Heart right ventricle (tissue), 16 donors: ENCODE results near the gene BTK. TPM values are rescaled to one million over a fixed set of nuclear protein-coding genes. Genes with fewer than 3 reads are reported as not detected.

Source experiments
- ATAC-seq, 8 donors: fragments of 200-7000 bp; cut with Tn5 transposase; one replicate each; pipeline ENCODE4 v1.9.1; 2020; ENCODE audit warnings: mild to moderate bottlenecking in 8 of 8, moderate library complexity in 8 of 8, moderate number of reproducible peaks in 1 of 8
- DNase-seq, 2 donors: peaks; one replicate each; pipeline ENCODE4 v3.0.0-alpha.2; 2020
- H3K27ac ChIP-seq, 10 donors: fragments of 200-600 bp; sonication (generic) in 2 of 10; one replicate each; pipeline versions ENCODE4 v1.5.0 to v1.8.0; 2020 to 2022; ENCODE audit warnings: mild to moderate bottlenecking in 3 of 10
- H3K27me3 ChIP-seq, 7 donors: fragments of 200-600 bp; one replicate each; pipeline ENCODE4 v1.8.0; 2021 to 2022; ENCODE audit warnings: mild to moderate bottlenecking in 2 of 7
- H3K36me3 ChIP-seq, 9 donors: fragments of 200-600 bp; sonication (generic) in 1 of 9; one replicate each; pipeline versions ENCODE4 v1.5.0 to v1.8.0; 2020 to 2022; ENCODE audit warnings: mild to moderate bottlenecking in 2 of 9
- H3K4me1 ChIP-seq, 9 donors: fragments of 200-600 bp; sonication (generic) in 1 of 9; one replicate each; pipeline versions ENCODE4 v1.5.0 to v1.8.0; 2020 to 2022; ENCODE audit warnings: mild to moderate bottlenecking in 4 of 9
- H3K4me3 ChIP-seq, 10 donors: fragments of 200-600 bp; sonication (generic) in 2 of 10; one replicate each; pipeline versions ENCODE4 v1.5.0 to v1.8.0; 2020 to 2022; ENCODE audit warnings: mild to moderate bottlenecking in 7 of 10, moderate library complexity in 2 of 10
- H3K9me3 ChIP-seq, 11 donors: fragments of 200-600 bp in 10 of 11; sonication (generic) in 2 of 11; one replicate each; pipeline versions ENCODE4 v1.5.0 to v1.8.0; 2013 to 2022; ENCODE audit warnings: mild to moderate bottlenecking in 2 of 11, control low read depth in 1 of 11, moderate library complexity in 1 of 11
- WGBS, 2 donors: extraction: QIAGEN DNeasy Blood & Tissue Kit; methylation state at CpG; one replicate each; pipeline ENCODE4 v1.1.7; 2013; ENCODE audit warnings: inconsistent platforms in 1 of 2; 5-methylcytosine and 5-hydroxymethylcytosine counted together
- intact Hi-C, 10 donors: fragments of 100-400 bp; cut with DNase I; formaldehyde crosslinking; loops; one replicate each; pipeline versions ENCODE4 v1.11.1 to v1.14.2; 2022
- polyA plus RNA-seq, 2 donors: library from polyadenylated mRNA; stranded (reverse); fragments of 200-250 nt; gene quantifications; one replicate each; pipeline ENCODE4 v1.2.3, GENCODE V29; 2013
- total RNA-seq, 10 donors: library from RNA; stranded (reverse); fragmentation: NEBNext Ultra II Directional in 3 of 10; extraction: Animal tissue kit (Norgen Biotek cat#: 25700) in 3 of 10; gene quantifications; one replicate each; pipeline versions ENCODE4 v1.2.1 to v1.2.4, GENCODE V29; 2021 to 2023
- TF ChIP-seq, protein P1 (sequence below), 9 donors: fragments of 200-600 bp; sonication (generic) in 2 of 9; IDR thresholded peaks; one replicate each; pipeline versions ENCODE4 v1.5.0 to v1.8.0; 2021 to 2022; ENCODE audit warnings: antibody characterized with exemption in 9 of 9, mild to moderate bottlenecking in 5 of 9, moderate library complexity in 1 of 9
- donor health status: Arrhythmogenic right ventricular cardiomyopathy.
- donor health status: ischemic (EF 13 %, LVEDD 7.1; RV severe dilation, severe dysfunction).
- donor health status: healthy with polysubstance abuse.
- donor health status: DM: no; HTN: yes; CAD: no.
- donor health status: DM: no; HTN: no; CAD: no.
- donor health status: ischemic (EF 25% LVEDD 6.9; RV normal size, moderate dysfunction).
- donor health status: ischemic (EF 25% LVEDD 5.7; RV mildly dilated, moderate dysfunction).
- donor health status: healthy.
- donor health status: DM: yes; HTN: yes; CAD: no.
- donor health status: Ischemic cardiomyopathy.
- donor health status: ischemic (EF 35%, LVEDD 5.7; RV mildly dilated, moderate dysfunction).
- donor health status: nonischemic (EF 11% LVEDD 7.7; RV severe dilation, severe dysfunction).
- donor health status: DM: yes; HTN: yes; CAD: no.
- donor health status: PGD.
- donor health status: ischemic (EF 29% LVEDD 5.4; RV normal size, mild dysfunction).
- donor health status: nonischemic (EF 23%, LVEDD 6.1; RV moderate dilation, normal function).

Gene BTK
- total and polyA plus RNA-seq, 12 donors, result 0.47 to 7.0 (median 1.5) TPM

GRCh38 chrX:101419489-101419888 is 33.5 kb upstream of the BTK start:
- Histone ChIP-seq H3K27me3 (peaks cover 0 to 49% (median 0%) of the 10 kb centered on the region in 7 donors), H3K4me1 (peaks cover 0 to 25% (median 12%) of the 10 kb centered on the region in 9 donors), H3K27ac (peak overlapping the region in 4 of 10 donors; percentile 94 to 99 (median 96)), H3K36me3 (peaks cover 0 to 35% (median 0%) of the 10 kb centered on the region in 9 donors), H3K4me3 (peak overlapping the region in 4 of 10 donors; percentile 67 to 76 (median 74)), H3K9me3 (no peaks in the 10 kb centered on the region)
- TF ChIP-seq, protein P1, sequence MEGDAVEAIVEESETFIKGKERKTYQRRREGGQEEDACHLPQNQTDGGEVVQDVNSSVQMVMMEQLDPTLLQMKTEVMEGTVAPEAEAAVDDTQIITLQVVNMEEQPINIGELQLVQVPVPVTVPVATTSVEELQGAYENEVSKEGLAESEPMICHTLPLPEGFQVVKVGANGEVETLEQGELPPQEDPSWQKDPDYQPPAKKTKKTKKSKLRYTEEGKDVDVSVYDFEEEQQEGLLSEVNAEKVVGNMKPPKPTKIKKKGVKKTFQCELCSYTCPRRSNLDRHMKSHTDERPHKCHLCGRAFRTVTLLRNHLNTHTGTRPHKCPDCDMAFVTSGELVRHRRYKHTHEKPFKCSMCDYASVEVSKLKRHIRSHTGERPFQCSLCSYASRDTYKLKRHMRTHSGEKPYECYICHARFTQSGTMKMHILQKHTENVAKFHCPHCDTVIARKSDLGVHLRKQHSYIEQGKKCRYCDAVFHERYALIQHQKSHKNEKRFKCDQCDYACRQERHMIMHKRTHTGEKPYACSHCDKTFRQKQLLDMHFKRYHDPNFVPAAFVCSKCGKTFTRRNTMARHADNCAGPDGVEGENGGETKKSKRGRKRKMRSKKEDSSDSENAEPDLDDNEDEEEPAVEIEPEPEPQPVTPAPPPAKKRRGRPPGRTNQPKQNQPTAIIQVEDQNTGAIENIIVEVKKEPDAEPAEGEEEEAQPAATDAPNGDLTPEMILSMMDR (IDR thresholded peaks at IDR 0.05), result no peak
- intact Hi-C loops, result loop anchor here in 6 of 10 donors (5.0 to 10.0 kb wide), 5 partner anchors 133 to 1758 kb away; partner anchors contain the start of gene ARMCX1 (in 4 of the 6)
- 81 to 93% methylated on average over 2 of the region's 2 CpGs for WGBS, 2 donors
- ATAC-seq (no peak), DNase-seq (no peak)

DNA sequence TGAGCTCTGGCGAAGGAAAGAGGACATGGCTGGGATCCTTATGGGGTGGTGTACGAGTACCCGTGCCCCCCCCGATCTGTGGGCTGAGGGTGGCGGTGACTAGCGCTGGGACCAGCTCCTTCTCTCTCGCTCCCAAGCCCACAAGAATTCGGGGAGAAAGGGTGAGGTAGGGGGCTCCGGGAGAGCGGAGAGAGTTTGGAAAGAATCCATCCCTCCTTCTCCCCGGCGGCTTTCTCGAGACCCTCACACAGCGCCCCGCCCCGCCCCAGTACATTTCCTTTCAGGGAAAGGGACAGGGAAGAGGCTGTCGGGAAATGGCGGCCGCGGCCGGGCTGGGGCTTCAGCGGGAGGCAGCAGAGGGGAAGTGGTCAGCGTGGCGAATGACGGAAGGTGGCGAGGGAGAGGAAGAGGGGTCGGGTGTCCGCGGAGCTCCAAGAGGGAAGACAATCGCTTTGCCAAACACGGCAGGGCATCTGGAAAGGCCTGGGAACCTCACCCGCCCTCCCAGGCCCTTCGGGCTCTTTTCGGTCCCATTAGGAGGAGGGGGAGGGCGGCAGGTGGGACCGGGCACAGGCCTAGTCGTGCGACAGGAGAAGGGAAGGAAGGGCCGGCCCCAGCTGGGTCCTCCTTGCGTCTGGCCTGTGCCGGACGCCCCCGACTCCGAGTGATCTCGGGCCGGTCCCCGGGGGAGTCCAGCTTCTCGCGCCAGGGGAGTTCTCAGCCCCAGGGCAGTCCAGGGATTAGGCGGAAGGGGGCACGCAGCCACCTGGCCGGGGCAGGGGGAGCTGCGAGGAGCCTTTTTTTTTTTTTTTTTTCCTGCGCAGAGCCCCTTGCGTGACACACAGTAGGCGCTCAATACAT is 32.2 kb upstream of the BTK start:
- DNase-seq, result peak; percentile 74 to 79
- H3K27ac ChIP-seq, result peak overlapping the region; percentile 48 to 99 (median 94)
- intact Hi-C loops, result loop anchor here in 6 of 10 donors (5.0 to 10.0 kb wide), 5 partner anchors 134 to 1759 kb away; partner anchors contain the start of gene ARMCX1 (in 4 of the 6)

GRCh38 chrX:101417190-101417589 is 31.2 kb upstream of the BTK start:
- ATAC-seq (no peak), DNase-seq (no peak)
- intact Hi-C loops, result loop anchor here in 6 of 10 donors (5.0 to 10.0 kb wide), 5 partner anchors 135 to 1760 kb away; partner anchors contain the start of gene ARMCX1 (in 4 of the 6)
- Histone ChIP-seq H3K27ac (peak overlapping the region in 8 of 10 donors; percentile 91 to 99 (median 96)), H3K9me3 (no peaks in the 10 kb centered on the region), H3K4me3 (peak overlapping the region in 3 of 10 donors; percentile 67 to 73 (median 73)), H3K4me1 (peaks cover 0 to 35% (median 12%) of the 10 kb centered on the region in 9 donors), H3K36me3 (peaks cover 0 to 36% (median 0%) of the 10 kb centered on the region in 9 donors), H3K27me3 (peaks cover 0 to 49% (median 0%) of the 10 kb centered on the region in 7 donors)
- WGBS, 2 donors, result 61 to 65% methylated on average over 4 of the region's 4 CpGs
- TF ChIP-seq, protein P1 (IDR thresholded peaks at IDR 0.05), result no peak

More for the DNA sequence above, 32.2 kb upstream of the BTK start:
- Histone ChIP-seq H3K9me3 (no peaks in the 10 kb centered on the region), H3K36me3 (peaks cover 0 to 34% (median 0%) of the 10 kb centered on the region in 9 donors), H3K27me3 (peaks cover 0 to 49% (median 0%) of the 10 kb centered on the region in 7 donors), H3K4me3 (peak overlapping the region; percentile 35 to 76 (median 65)), H3K4me1 (peaks cover 0 to 25% (median 12%) of the 10 kb centered on the region in 9 donors)
- TF ChIP-seq, protein P1 (IDR thresholded peaks at IDR 0.05), result peak in 1 of 9 donors; percentile 5
- 0 to 1% methylated on average over 28 to 52 of the region's 56 CpGs for WGBS, 2 donors
- ATAC-seq, result peak; percentile 86 to 95 (median 93)

GRCh38 chrX:101416691-101417090 is 30.7 kb upstream of the BTK start:
- intact Hi-C loops, result loop anchor here in 6 of 10 donors (5.0 to 10.0 kb wide), 5 partner anchors 136 to 1761 kb away; partner anchors contain the start of gene ARMCX1 (in 4 of the 6)
- peak overlapping the region in 1 of 10 donors; percentile 97 for H3K27ac ChIP-seq
- TF ChIP-seq, protein P1 (IDR thresholded peaks at IDR 0.05), result no peak
- DNase-seq, result no peak
- ATAC-seq, result no peak
- H3K4me3 ChIP-seq, result no peak overlapping the region
- H3K9me3 ChIP-seq, result no peaks in the 10 kb centered on the region
- H3K36me3 ChIP-seq, result peaks cover 0 to 36% (median 0%) of the 10 kb centered on the region in 9 donors
- H3K4me1 ChIP-seq, result peaks cover 0 to 40% (median 12%) of the 10 kb centered on the region in 9 donors
- WGBS, 2 donors, result 87 to 90% methylated on average over 7 of the region's 7 CpGs
- H3K27me3 ChIP-seq, result peaks cover 0 to 49% (median 0%) of the 10 kb centered on the region in 7 donors
